Esophagus muscularis mucosa (tissue), 4 donors: ENCODE results near the gene CNOT9. TPM values are rescaled to one million over a fixed set of nuclear protein-coding genes. Genes with fewer than 3 reads are reported as not detected.

Experiments
- DNase-seq: peaks from one replicate; pipeline ENCODE4 v3.0.0-alpha.2; 2017; ENCODE audit errors: extremely low spot score
- H3K27ac ChIP-seq, 4 donors: fragments of 200-600 bp; sonication (generic); replicated peaks in 1 of 4; 1 replicate in 3 of 4; 2 replicates in 1 of 4; pipeline ENCODE4 v1.5.1; 2016 to 2019; ENCODE audit warnings: mild to moderate bottlenecking in 1 of 4
- H3K27me3 ChIP-seq, 4 donors: fragments of 200-600 bp; sonication (generic); one replicate each; pipeline versions ENCODE4 v1.5.1 to v1.6.0; 2016 to 2019
- H3K36me3 ChIP-seq, 4 donors: fragments of 200-600 bp; sonication (generic); one replicate each; pipeline ENCODE4 v1.5.1; 2016 to 2019
- H3K4me1 ChIP-seq, 4 donors: fragments of 200-600 bp; sonication (generic); one replicate each; pipeline ENCODE4 v1.5.1; 2016 to 2019
- H3K4me3 ChIP-seq, 4 donors: fragments of 200-600 bp; sonication (generic); 1 replicate in 2 of 4; 2 replicates in 2 of 4; pipeline ENCODE4 v1.5.1; 2016 to 2019; ENCODE audit warnings: mild to moderate bottlenecking in 4 of 4, moderate library complexity in 1 of 4
- H3K9me3 ChIP-seq, 4 donors: fragments of 200-600 bp; sonication (generic); 1 replicate in 3 of 4; 2 replicates in 1 of 4; pipeline ENCODE4 v1.5.1; 2016 to 2019
- EP300 ChIP-seq: sonication (generic); formaldehyde crosslinking; IDR thresholded peaks from one replicate; pipeline ENCODE4 v1.6.1; 2017; ENCODE audit warnings: antibody characterized with exemption
- POLR2A ChIP-seq: fragments of 450-650 bp; IDR thresholded peaks from one replicate; pipeline ENCODE4 v1.6.1; 2017; ENCODE audit warnings: antibody characterized with exemption, moderate library complexity, mild to moderate bottlenecking, low read depth
- POLR2AphosphoS5 ChIP-seq, 2 donors: sonication (generic); formaldehyde crosslinking; IDR thresholded peaks; one replicate each; pipeline ENCODE4 v1.6.1; 2017; ENCODE audit warnings: antibody characterized with exemption in 2 of 2
- WGBS: methylation state at CpG from one replicate; pipeline ENCODE4 v1.1.5; 2018; 5-methylcytosine and 5-hydroxymethylcytosine counted together
- intact Hi-C: fragments of 100-400 bp; cut with DNase I; formaldehyde crosslinking; loops from one replicate; pipeline ENCODE4 v1.15.1; 2023
- total RNA-seq, 4 donors: library from RNA; depleted of rRNA; stranded (reverse); fragments of >200 nt; gene quantifications; one replicate each; pipeline versions ENCODE4 v1.1.0 to v1.2.1, GENCODE V29; 2016
- TF ChIP-seq, protein P1 (sequence below), 3 experiments: fragments of 200-600 bp in 2 of 3; fragments of 450-650 bp in 1 of 3; sonication (generic) in 2 of 3; IDR thresholded peaks; one replicate each; pipeline ENCODE4 v1.5.1; 2017 to 2019; ENCODE audit warnings: antibody characterized with exemption in 3 of 3, mild to moderate bottlenecking in 2 of 3, moderate library complexity in 1 of 3

Gene CNOT9
- total RNA-seq, 4 donors from 2014 or later: 23.0 to 33.8 (median 28.8) TPM

DNA sequence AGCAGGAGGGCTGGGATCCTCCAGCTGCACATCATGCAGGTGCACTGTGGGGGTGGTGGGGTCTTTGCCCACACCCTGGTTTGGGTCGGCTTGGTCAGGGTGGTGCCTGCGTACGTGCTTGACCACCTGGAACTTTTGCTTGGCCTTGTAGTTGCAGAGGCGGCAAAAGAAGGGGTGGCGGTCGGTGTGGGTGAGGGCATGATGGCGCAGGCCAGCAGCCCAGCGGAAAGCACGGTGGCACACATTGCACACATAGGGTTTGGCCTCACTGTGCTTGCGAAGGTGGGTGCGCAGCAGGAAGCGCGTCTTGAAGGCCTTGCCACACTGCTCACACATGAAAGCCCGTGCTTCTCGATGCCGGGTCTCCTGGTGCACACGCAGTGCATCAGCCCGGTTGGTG is 69.7 kb downstream of the CNOT9 start:
- peaks cover 78 to 99% (median 98%) of the 10 kb centered on the region in 4 donors for H3K36me3 ChIP-seq
- H3K4me1 ChIP-seq: no peaks in the 10 kb centered on the region
- no peak overlapping the region for H3K4me3 ChIP-seq
- H3K27ac ChIP-seq: no peak overlapping the region
- no peaks in the 10 kb centered on the region for H3K27me3 ChIP-seq
- no peaks in the 10 kb centered on the region for H3K9me3 ChIP-seq
- 97% methylated on average over 18 of the region's 18 CpGs for WGBS
- intact Hi-C loops: no loop called here
- TF ChIP-seq POLR2AphosphoS5 (IDR thresholded peaks at IDR 0.05) (no peak), POLR2A (no peak), EP300 (no peak)
- TF ChIP-seq, protein P1, sequence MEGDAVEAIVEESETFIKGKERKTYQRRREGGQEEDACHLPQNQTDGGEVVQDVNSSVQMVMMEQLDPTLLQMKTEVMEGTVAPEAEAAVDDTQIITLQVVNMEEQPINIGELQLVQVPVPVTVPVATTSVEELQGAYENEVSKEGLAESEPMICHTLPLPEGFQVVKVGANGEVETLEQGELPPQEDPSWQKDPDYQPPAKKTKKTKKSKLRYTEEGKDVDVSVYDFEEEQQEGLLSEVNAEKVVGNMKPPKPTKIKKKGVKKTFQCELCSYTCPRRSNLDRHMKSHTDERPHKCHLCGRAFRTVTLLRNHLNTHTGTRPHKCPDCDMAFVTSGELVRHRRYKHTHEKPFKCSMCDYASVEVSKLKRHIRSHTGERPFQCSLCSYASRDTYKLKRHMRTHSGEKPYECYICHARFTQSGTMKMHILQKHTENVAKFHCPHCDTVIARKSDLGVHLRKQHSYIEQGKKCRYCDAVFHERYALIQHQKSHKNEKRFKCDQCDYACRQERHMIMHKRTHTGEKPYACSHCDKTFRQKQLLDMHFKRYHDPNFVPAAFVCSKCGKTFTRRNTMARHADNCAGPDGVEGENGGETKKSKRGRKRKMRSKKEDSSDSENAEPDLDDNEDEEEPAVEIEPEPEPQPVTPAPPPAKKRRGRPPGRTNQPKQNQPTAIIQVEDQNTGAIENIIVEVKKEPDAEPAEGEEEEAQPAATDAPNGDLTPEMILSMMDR (IDR thresholded peaks at IDR 0.05): no peak
- no peak for DNase-seq

DNA sequence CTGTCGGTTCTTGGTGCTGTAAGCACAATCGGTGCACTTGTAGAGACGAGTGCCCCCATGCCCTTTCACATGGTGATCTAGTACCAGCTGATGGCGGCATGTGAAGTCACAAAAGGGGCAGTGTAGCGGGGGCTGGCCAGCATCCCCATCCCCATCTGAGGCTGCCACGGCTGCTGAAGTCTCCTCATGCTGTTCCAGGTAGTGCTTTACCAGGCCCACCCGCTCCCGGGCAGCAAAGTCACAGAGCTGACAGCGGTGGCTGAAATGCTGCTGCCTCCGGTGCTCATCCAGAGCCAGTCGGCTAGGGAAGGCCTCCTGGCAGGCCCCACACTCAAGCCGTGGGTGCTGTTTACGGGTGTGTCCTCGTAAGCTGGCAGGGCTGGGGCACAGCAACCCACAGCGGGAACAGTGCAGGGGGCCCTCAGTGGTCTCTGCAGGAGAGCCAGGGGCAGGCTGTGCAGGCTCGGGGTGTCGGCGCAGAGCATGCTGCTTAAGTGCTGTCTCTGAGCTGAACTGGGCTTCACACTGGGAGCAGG is 73.5 kb downstream of the CNOT9 start:
- no peak for DNase-seq
- intact Hi-C loops: no loop called here
- Histone ChIP-seq H3K27me3 (no peaks in the 10 kb centered on the region), H3K4me3 (no peak overlapping the region), H3K4me1 (no peaks in the 10 kb centered on the region), H3K9me3 (no peaks in the 10 kb centered on the region), H3K36me3 (peaks cover 79 to 98% (median 95%) of the 10 kb centered on the region in 4 donors), H3K27ac (no peak overlapping the region)
- TF ChIP-seq EP300 (no peak), POLR2A (no peak), POLR2AphosphoS5 (IDR thresholded peaks at IDR 0.05) (no peak)
- TF ChIP-seq, protein P1 (IDR thresholded peaks at IDR 0.05): no peak
- 82% methylated on average over 11 of the region's 18 CpGs for WGBS

GRCh38 chr2:218642786-218643185 is 74.1 kb downstream of the CNOT9 start:
- intact Hi-C loops: no loop called here
- Histone ChIP-seq H3K36me3 (peaks cover 78 to 98% (median 94%) of the 10 kb centered on the region in 4 donors), H3K9me3 (no peaks in the 10 kb centered on the region), H3K27ac (no peak overlapping the region), H3K27me3 (no peaks in the 10 kb centered on the region), H3K4me3 (no peak overlapping the region), H3K4me1 (no peaks in the 10 kb centered on the region)
- DNase-seq: no peak
- no peak for TF ChIP-seq POLR2AphosphoS5 (IDR thresholded peaks at IDR 0.05)
- no peak for TF ChIP-seq EP300
- TF ChIP-seq, protein P1 (IDR thresholded peaks at IDR 0.05): no peak
- TF ChIP-seq POLR2A: no peak
- 75% methylated on average over 5 of the region's 17 CpGs for WGBS

GRCh38 chr2:218643751-218644310 is 75.2 kb downstream of the CNOT9 start:
- whole genome bisulfite sequencing: 87% methylated on average over 7 of the region's 10 CpGs
- DNase-seq: no peak
- Histone ChIP-seq H3K9me3 (no peaks in the 10 kb centered on the region), H3K4me3 (no peak overlapping the region), H3K4me1 (peaks cover 0 to 5% (median 0%) of the 10 kb centered on the region in 4 donors), H3K36me3 (peaks cover 75 to 98% (median 94%) of the 10 kb centered on the region in 4 donors), H3K27ac (no peak overlapping the region), H3K27me3 (no peaks in the 10 kb centered on the region)
- intact Hi-C loops: no loop called here
- TF ChIP-seq, protein P1 (IDR thresholded peaks at IDR 0.05): no peak
- TF ChIP-seq EP300: no peak
- no peak for TF ChIP-seq POLR2AphosphoS5 (IDR thresholded peaks at IDR 0.05)
- TF ChIP-seq POLR2A: no peak
